Brain microvascular endothelial cell (primary cell): ENCODE measurements around the gene EIF4A3.

ENCODE experiments used
- DNase-seq: peaks from one replicate; pipeline ENCODE4 v3.0.0-alpha.2; 2020
- H3K27ac ChIP-seq: fragments of 250-450 bp; sonication (Bioruptor Pico); 2 replicates; pipeline ENCODE4 v1.5.1; 2020; ENCODE audit warnings: mild to moderate bottlenecking, moderate library complexity
- H3K27me3 ChIP-seq: fragments of 250-450 bp; sonication (Bioruptor Pico); replicated peaks from 2 replicates; pipeline ENCODE4 v1.5.1; 2020; ENCODE audit warnings: mild to moderate bottlenecking
- H3K36me3 ChIP-seq: fragments of 250-450 bp; sonication (Bioruptor Pico); replicated peaks from 2 replicates; pipeline ENCODE4 v1.5.1; 2020; ENCODE audit warnings: mild to moderate bottlenecking
- H3K4me3 ChIP-seq: 2 replicates; pipeline ENCODE4 v1.5.1; 2011; ENCODE audit warnings: low read depth, mild to moderate bottlenecking, control low read depth, low read length, moderate library complexity
- CTCF ChIP-seq: IDR thresholded peaks from 2 replicates; pipeline ENCODE4 v1.5.1; 2011; ENCODE audit warnings: low read depth, mild to moderate bottlenecking, moderate library complexity, low read length, control low read depth, inconsistent platforms; ENCODE audit errors: missing control alignments
- in situ Hi-C: cut with HindIII; loops from 2 replicates; pipeline ENCODE4 v1.10.0; 2017; ENCODE audit warnings: low sequenced_read_pairs, low pct_ligation_motif_present

Gene EIF4A3

GRCh38 chr17:80113033-80113484 is 33.9 kb downstream of the EIF4A3 start:
- no peak overlapping the region for H3K4me3 ChIP-seq
- no peak for TF ChIP-seq CTCF
- no peaks in the 10 kb centered on the region for H3K36me3 ChIP-seq
- DNase-seq: no peak
- no peak overlapping the region for H3K27ac ChIP-seq
- H3K27me3 ChIP-seq: no peaks in the 10 kb centered on the region
- in situ Hi-C loops: no loop called here

- no peaks in the 10 kb centered on the region for H3K27me3 ChIP-seq
- no peak overlapping the region for H3K27ac ChIP-seq
- H3K36me3 ChIP-seq: no peaks in the 10 kb centered on the region
- TF ChIP-seq CTCF: no peak
- in situ Hi-C loops: no loop called here
- H3K4me3 ChIP-seq: no peak overlapping the region
- no peak for DNase-seq
Measured at GRCh38 chr17:80112471-80113032, 34.4 kb downstream of the EIF4A3 start.

GRCh38 chr17:80111702-80112470 is 35.0 kb downstream of the EIF4A3 start:
- Histone ChIP-seq H3K27ac (no peak overlapping the region), H3K27me3 (no peaks in the 10 kb centered on the region), H3K36me3 (no peaks in the 10 kb centered on the region), H3K4me3 (no peak overlapping the region)
- DNase-seq: no peak
- in situ Hi-C loops: no loop called here
- no peak for TF ChIP-seq CTCF

- in situ Hi-C loops: no loop called here
- no peak for TF ChIP-seq CTCF
- Histone ChIP-seq H3K4me3 (no peak overlapping the region), H3K27ac (no peak overlapping the region), H3K36me3 (no peaks in the 10 kb centered on the region), H3K27me3 (no peaks in the 10 kb centered on the region)
- DNase-seq: no peak
Measured at GRCh38 chr17:80110927-80111701, 35.8 kb downstream of the EIF4A3 start.

GRCh38 chr17:80110447-80110812 is 36.5 kb downstream of the EIF4A3 start:
- H3K27me3 ChIP-seq: no peaks in the 10 kb centered on the region
- in situ Hi-C loops: no loop called here
- TF ChIP-seq CTCF: no peak
- no peak for DNase-seq
- no peaks in the 10 kb centered on the region for H3K36me3 ChIP-seq
- no peak overlapping the region for H3K4me3 ChIP-seq
- no peak overlapping the region for H3K27ac ChIP-seq
